ENCODE data around the gene TXNDC15. TPM values are rescaled to one million over a fixed set of nuclear protein-coding genes. Genes with fewer than 3 reads are reported as not detected.

Gene TXNDC15
- total RNA-seq, 1 donor from 2014 or later = 52.8 TPM

Small RNA genes lying within 50 kb of the gene (microRNA-seq; reads per million reads assigned to microRNA genes)
- gene MIR4461 = not detected

Other genes with a start within 250 kb of the TXNDC15 start
- 92.5 TPM for gene SAR1B, start 241.5 kb upstream of the TXNDC15 start, total RNA-seq
- gene SEC24A, start 225.6 kb upstream of the TXNDC15 start, total RNA-seq = 6.9 TPM
- gene CAMLG, start 135.8 kb upstream of the TXNDC15 start, total RNA-seq = 14.5 TPM
- 27.6 TPM for gene DDX46, start 115.6 kb upstream of the TXNDC15 start, total RNA-seq
- gene C5orf24, start 28.4 kb upstream of the TXNDC15 start, total RNA-seq = 21.9 TPM
- 24.7 TPM for gene PCBD2, start 30.8 kb downstream of the TXNDC15 start, total RNA-seq
- 1.1 TPM for gene CATSPER3, start 93.5 kb downstream of the TXNDC15 start, total RNA-seq
- gene PITX1, start 159.9 kb downstream of the TXNDC15 start, total RNA-seq = not detected

All from Right ventricle myocardium inferior (tissue), 1 donor.